ENCODE data around the gene ZBTB3.
A peak's percentile ranks its signal among the peaks of the same experiment; 100 is the strongest.
"Not testable (repeated sequence)": the region's sequence is repeated elsewhere in the genome, so short reads cannot be mapped to it uniquely, and the experiment has no call there.

The ZBTB3 gene

DNA sequence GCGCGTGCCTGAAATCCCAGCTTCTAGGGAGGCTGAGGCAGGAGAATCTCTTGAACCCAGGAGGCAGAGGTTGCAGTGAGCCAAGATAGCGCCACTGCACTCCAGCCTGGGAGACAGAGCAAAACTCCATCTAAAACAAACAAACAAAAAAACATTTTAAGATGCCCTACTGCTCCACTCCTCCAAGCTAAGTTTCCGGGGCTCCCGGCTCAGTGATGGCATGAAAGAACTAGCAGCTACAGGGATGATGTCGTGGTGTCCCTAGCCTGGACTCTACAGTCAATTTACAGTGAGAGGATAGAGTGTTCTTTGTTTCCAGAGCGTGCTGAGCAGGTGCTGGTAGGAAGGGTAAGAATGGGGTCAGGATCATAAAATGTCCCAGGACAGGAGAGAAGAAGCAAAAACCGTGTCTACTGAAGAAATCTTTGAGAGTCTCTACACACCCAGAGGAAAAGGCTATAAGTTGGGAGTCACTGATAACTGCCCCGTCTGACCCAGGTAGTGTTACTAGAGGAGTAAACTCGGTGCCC is 1.2 kb upstream of the ZBTB3 start:
- DNase-seq = no peak

DNA sequence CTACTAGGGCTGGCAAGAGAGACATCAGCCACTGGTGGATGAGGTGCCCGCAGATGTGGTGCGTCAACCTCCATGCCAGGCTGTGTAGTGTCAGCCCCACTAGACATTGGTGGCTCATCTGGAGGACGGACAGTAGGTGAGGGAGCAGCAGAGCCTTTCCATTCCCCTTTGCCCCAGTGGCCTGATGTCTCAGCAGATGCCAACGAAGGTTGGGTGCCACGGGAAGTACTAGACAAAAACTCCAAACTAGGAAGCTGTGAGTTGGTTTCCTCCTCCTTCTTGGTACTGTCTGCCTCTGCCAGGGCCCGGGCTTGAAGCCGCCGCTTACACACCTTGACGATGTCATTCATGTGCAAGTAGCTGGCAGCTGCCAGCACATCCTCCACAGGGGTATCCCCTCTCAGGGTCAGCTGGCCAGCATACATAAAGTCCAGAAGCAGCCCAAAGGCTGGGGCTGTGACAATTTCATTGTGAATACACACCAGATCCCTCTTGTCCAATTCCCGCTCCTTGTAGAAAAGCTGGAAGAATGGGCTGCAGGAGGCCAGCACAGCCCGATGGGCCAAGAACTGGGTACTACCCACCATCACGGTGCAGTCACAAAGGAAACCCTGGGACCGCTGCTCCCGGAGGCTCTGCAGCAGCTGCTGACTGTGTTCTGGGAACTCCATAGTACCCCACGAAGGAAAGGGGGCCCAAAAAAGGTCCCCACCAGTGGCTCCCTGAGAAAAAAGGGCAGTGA is 795 bp downstream of the ZBTB3 start:
- no peak for DNase-seq

DNA sequence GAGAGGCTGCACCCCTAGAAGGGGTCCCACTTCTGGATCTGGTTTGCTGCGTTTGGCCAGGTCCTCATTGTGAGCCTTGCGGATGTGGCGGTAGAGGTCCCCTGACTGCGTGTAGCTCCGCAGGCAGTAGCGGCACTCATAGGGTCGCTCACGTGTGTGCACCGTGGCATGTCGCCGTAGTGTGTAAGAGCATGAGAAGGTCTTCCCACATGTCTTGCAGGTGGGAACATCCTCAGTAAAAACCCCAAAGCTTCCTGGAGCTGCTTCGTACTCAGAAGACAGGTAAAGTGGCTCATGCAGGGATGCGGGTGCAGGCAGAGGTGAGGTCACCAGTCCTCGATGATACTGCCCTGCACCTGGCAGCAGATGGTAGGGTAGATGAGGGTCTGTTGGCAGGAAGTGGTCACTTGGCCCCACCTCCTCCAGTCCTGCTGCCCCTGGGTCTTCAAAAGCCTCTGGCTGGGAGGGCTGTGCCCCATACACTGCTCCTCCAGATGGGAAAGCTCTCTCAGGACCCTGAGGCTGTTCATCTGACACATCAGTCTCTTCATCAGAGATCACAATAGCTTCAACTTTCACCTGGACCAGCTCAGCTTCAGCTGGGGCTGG is 1.7 kb downstream of the ZBTB3 start:
- no peak for DNase-seq

DNA sequence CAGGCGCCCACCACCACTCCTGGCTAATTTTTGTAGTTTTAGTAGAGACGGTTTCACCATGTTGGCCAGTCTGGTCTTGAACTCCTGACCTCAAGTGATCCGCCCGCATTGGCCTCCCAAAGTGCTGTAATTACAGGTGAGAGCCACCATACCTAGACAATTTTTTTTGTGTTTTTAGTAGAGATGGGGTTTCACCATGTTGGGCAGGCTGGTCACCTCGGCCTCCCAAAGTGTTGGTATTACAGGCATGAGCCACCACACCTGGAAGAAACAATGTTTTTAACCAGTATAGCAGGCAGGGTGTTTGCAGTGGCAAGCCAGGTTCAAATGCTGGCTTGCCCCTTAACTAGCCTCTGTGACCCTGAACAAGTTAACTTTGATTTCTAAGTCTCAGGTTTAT is 4.0 kb downstream of the ZBTB3 start:
- DNase-seq = not testable (repeated sequence)

DNA sequence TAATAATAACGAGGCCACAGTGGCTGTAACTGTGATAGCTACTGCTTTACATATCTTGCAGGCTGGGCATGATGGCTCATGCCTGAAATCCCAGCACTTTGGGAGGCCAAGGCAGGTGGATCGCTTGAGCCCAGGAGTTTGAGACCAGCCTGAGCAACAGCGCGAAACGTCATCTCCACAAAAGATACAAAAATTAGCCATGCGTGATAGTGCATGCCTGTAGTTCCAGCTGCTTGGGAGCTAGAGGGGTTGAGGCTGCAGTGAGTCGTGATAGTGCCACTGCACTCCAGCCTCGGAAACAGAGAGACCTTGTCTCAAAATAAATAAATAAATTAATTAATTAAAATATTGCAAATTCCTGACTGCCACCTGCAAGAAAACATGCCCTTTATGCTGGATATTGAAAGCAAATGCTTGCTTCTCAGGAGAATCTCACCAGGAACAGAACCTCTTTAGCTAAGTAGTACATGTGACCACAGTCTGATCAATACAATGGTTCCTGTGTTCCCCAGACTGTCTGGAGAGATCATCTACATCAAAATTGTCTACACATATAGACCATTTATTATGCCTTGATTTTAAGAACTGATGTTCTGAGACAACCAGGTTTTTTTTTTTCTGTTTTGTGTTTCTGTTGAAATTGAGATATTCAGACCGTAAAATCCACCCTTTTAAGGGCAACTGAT is 6.3 kb downstream of the ZBTB3 start:
- no peak for DNase-seq

DNA sequence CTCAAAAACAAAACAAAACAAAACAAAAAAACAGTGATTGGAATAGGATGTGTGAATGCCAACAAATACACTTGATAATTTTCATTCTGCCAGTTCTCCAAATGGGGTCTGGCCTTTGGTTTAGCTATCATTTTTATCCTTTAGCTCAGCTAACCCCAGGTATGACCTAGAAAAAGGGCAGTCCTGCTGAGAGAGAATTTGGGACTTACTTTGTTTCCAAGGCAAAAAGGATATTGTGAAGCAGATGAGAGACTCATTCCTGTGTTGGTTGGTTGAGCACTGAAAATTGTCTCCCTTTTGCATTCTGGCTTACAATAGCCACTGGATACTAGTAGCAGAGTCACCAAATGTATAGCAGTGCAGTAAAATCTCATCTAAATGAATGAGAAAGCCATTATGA is 16.8 kb downstream of the ZBTB3 start:
- no peak for DNase-seq

DNA sequence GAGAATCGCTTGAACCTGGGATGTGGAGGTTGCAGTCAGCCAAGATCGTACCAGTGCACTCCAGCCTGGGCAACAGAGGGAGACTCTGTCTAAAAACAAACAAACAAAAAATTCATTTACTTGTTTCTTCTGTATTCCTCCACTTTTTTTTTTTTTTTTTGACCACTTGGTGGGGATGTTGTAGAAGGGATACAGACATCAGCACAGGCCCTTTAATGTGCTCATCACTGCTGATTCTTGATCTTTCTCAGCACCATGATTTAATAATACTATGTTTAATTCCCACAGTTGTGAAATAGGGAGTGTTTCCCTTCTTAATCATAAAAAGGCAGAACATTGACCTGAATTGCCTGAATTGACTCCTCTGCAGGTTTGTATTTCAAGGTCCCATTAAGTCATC is 21.1 kb downstream of the ZBTB3 start:
- DNase-seq = no peak

DNA sequence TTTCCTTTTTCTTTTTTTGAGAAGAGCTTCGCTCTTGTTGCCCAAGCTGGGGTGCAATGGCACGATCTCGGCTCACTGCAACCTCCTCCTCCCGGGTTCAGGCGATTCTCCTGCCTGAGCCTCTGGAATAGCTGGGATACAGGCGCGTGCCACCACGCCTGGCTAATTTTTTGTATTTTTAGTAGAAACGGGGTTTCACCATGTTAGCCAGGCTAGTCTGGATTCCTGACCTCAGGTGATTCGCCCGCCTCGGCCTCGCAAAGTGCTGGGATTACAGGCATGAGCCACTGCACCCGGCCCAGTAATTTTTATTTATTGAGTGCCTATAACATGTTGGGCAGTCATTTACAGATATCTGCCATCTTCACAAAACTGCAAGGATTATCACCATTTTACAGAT is 23.9 kb downstream of the ZBTB3 start:
- DNase-seq = not testable (repeated sequence)

DNA sequence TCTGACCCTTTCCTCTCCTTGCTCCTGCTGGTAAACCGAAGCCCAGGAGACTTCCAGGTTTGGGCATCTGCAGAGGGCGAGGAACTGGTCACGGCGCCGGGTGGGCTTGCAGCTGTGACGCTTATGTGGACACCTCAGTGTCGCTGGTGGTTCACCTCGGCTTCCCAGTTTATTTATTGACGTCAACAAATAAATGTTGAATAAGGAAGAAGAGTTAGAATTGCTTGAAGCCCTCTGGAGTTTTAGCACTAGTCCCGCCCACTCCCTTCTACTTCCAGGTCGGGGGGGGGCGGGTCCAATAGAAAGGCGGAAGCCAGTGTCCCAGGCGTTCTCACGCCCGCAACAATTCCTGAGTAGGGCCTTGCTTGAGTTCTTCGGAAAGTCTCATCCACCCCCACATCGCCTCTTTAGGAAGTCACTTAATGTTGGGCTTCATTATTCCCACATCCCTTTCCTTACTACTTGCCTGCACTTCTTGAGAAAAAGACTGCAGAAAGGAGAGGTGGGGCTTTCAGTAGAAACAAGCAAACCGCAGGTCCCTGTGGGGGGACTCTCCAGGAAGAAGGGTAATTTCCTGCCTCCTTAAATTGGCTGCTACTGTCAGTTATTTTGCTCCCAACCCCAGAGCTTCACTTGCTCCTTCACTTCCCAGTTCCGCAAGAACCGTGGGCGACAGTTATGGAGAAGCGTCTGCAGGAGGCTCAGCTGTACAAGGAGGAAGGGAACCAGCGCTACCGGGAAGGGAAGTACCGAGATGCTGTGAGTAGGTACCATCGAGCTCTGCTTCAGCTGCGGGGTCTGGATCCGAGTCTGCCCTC is 25.6 kb downstream of the ZBTB3 start, which contains the start of gene TTC9C:
TTC9C (plus strand) TSS at position 316 of the 818 bp plus-strand sequence; CDS start at position 679, 363 bp downstream.
- DNase-seq = peak; percentile 78

DNA sequence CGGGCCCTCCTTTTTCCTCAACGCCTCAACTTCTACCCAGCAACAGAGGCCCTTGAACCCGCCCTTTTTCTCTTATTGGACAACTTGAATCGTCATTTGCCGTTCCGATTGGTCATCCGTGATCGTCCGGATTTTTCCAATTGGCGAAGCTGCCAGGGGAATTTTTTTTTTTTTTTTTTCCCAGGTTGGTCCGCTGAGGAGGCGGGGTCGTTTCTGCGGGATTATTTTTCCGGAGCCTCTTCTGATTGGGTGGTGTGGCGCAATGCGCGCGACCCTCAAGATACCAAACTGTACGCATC is 26.1 kb downstream of the ZBTB3 start:
- peak; percentile 71 for DNase-seq

DNA sequence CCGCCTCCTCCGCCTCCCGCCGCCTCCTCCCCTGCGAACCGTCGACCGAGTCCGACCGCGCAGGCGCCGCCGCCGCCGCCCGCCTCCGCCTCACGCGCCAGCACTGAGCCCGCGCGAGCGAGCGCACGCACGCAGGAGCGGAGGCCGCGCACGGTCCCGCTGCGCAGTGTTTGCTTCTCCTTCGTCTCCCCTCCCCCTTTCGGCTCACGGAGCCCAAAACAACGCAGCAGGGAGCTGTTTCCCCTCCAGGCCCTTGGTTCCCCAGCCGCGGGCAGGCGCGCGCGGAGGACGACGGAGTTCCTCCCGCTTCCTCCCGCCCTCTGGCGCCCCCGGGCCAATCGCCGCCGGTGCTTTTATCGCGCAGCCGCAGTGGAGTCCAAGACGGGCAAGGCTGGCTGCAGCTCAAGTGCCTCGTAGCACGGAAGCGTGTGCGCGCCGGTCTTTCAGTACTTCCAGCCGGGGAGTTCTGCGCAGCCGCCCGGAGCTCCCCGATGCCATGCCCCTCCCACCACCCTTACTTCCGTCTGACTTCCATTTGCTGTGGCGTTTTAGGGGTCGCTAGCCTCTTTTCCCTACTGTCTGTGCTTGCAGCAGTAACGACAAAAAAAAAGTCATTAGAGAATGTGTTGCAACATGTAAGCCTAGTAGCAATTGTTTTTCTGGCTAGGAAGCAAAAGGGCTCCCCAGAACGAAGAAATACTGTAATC is 26.6 kb downstream of the ZBTB3 start, which contains the start of gene HNRNPUL2:
HNRNPUL2 (minus strand) TSS at position 293 of the 707 bp plus-strand sequence. CDS start 301 bp downstream, outside the sequence.
- peak; percentile 96 for DNase-seq

DNA sequence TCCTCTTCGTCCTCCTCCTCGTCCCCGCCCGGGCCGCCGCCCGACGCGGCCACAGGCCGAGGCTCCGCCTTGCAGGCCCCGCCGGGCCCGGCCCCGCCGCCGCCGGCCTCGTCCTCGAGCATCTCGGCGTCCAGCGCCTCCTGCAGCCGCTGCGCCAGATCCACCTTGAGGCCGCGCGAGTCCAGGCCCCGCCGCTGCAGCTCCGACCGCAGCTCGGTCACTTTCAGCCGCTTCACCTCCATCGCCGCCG is 27.1 kb downstream of the ZBTB3 start:
- DNase-seq = no peak

DNA sequence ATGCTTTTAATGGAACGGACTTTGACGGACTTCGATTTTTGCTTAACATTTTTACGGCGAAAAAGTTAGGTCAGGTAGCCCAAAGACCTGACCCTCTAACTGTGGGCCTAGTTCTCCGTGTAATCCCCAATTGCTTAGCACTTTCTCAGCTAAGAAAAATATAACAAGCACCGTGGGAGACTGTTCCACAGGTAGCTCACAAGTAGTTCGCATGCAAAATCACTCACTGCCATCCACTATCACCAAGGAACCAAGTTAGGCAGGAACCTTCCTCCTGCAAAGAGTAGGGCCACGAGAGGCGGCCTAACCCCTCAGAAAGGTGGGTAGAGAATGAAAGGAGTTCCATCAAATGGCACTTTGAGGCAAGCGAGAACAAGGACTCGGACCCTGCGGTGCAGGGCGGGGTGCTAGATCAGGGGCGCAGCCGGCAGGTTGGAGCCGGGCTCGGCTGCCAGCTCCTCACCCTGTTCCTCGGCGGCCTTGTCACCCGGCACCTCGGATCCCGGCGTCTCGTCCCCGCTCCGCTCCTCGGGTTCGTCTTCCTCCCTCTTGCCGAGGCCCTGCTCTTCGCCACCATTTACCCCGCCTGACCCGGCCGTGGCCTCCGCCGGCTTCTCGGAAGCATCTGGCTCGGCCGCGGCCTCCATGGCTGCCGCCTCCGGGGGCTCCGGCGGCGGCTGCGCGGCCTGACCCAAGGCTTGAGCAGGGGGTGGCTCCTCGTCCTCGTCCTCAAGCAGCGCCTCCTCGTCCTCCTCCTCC is 27.6 kb downstream of the ZBTB3 start:
- no peak for DNase-seq

DNA sequence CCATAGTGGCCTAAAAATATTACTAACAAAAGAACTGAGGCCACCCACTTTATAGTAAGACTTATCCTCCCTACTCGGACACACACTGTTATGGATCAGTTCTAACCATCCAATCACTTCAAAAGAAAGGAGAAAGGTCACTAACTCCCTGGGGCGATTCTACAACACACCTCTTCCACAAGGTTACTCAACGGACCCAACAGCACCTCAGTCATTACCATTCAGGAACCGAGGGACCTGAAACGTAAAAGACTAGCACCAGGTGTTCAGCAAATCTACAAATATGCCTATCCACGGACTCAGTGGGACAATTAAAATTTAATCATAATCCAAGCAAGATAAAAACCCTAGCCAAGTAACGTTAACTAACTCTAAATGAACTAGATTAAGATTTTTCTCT is 28.3 kb downstream of the ZBTB3 start:
- DNase-seq = no peak

DNA sequence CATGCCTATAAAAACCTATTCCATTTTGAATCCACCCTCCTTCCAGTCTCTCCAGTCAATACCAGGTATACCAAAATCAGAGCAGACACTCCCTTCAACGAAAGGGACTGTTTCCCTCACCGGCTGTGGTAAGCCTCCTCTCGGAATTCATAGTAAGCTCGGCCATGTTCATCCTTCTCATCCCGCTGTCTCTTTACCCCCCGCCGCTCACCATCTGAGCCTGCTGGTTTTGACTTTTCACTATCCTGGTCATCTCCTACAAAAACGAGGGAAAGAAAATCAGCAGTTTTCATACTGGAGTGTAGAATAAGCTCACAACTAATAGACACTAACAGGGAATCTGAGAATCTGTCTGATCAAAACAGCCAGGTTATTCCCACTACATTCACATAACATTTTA is 29.8 kb downstream of the ZBTB3 start:
- no peak for DNase-seq

DNA sequence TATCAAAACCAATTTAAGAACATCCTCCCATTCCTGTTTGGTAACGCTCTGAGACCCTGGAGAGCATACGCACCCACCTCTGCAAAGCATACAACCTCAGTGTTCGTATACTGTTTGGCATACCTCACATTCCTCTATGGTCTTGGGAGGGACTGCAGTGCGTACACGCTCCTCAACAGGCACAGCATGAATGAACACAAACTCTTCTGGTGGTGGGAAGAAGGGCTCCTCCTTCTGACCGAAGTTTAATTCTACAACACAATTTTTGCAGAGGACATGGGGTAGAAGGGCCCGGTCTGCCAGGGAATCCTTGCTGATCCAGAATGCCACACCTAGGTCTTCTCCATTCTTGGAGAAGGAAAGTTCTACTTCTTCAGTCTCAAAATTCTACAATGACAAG is 32.0 kb downstream of the ZBTB3 start:
- DNase-seq = no peak

DNA sequence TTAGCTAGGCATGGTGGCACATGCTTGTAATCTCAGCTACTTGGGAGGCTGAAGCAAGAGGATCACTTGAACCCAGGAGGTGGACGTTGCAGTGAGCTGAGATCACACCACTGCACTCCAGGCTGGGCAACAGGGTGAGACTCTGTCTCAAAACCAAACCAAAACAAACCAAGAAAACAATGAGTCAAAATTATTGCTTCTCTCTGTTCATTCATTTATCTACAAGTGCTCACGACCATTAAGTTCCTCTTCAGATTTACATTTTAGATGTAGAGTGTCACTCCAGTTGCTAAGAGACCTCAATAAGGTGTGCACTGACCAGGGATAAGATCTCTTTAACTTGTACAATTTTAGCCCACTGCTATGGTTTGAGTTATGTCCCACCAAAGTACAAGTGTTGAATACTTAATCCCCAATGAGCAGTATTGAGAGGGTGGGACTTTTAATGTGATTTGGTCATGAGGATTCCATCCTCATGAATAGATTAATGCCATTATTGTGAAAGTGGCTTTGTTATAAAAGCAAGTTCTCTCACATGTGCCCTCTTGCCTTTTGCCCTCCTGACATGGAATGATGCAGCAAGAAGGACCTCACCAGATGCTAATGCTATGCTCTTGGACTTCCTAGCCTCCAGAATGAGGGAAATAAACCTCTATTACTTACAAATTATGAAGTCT is 34.5 kb downstream of the ZBTB3 start:
- no peak for DNase-seq

DNA sequence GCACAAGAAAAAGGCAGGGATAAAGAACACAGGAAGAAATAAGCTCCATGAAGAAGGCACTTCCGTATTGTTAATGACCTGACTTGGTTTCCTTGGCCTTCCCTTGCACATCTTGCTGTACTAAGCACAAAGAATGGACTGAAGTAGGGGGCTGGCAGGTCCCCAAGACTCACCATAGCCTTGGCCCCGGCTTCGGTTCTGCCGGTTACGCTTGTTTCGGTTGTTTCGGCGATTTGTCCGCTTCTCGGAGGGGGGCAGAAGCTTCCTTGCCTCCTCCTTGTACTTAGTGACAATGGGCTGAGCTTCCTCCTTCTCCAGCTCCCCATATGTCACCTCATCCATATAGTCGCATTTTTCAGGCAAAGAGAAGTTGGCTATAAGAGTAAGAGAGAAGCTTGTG is 37.1 kb downstream of the ZBTB3 start:
- DNase-seq = no peak

DNA sequence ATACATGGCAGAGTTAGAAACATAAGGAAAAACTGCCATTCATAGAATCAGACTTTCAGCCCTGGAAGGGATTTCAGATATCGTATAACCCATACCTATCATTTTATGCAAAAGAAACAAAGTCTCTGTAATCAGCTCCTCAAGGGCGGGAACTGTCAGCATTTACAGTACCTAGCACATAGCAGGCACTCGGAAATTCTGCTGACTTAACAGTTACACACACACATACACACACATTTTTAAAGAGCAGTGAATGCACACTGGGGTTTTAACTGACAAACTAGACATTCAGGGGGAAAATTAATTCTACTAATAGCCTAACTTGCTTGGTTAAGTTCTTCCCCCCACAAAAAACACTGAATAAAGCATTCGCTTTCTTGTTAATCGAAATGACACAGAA is 37.8 kb downstream of the ZBTB3 start:
- DNase-seq = no peak

DNA sequence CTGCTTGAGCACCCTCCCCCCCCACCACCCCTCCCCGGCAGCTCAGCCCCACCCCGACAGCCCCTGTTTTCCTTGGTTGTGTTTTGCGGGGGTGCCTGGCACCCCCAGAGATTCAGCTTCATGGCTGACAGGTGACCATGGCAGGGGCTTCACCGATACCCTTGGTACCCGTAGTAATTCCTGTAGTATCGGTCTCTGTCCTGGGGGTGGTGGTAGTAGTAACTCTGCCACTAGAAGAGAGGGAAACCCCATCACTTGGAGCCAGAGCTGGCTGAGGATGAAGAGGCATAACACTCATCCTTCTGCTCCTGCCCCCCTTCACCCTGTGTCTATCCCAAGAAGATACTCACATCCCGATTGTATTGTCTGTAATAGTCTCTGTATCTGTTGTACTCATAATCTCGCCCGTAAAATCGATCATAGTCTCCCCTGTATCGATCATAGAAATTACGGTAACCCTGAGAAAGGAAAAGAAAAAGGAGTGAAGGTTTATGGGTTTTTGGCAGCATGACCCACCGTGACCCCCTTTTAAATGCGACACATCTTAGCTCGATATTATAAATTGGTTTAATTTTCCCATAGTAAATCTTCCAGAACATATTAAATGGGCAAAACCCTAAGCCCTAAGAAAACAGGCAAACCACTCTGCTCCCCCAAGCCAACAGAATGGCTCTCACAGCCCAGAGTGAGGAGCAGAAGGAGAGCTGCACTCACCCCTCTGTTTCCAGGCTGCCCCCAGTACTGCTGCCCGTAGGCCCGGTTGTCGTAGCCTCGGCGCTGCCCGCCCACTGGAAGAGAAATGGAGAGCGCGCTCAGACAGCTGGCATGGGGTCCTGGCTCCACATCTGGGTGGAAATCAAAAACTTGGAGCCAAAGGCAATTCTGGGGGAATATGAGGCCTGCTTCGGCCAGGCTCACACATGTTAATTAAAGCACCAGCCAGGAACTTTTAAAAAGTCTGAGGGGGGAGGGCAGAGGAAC is 38.5 kb downstream of the ZBTB3 start:
- no peak for DNase-seq
